ENCODE data around the gene KIAA1671.

DNA sequence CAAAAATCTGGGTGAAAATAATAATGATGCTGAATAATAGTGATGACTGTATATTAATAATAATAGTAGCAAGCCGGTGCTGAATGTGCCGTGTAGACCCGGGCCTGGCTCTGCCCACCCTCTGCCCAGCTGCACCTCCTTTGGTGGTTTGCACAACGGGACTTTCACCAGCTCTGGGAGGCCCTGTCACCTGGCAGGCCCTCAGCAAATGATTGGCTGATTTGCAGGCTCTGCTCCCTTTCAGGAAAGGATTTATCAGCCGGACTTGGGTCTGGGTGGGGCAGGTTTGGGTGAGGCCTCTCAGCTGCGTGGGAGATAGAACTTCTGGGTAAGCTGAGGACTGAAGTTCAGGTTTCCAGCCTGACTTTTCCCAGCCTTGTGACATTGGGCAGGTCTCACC lies 21.4 kb downstream of the KIAA1671 start:
- TF ChIP-seq MAZ (IDR thresholded peaks at IDR 0.05; ENCODE audit: borderline replicate concordance, low read depth, low read length) (no peak), CEBPB (IDR thresholded peaks at IDR 0.05; ENCODE audit: low read depth, low read length) (no peak), MXI1 (IDR thresholded peaks at IDR 0.05; ENCODE audit: borderline replicate concordance, low read depth, low read length) (no peak), BHLHE40 (IDR thresholded peaks at IDR 0.05; ENCODE audit: low read depth, low read length) (no peak), RFX5 (IDR thresholded peaks at IDR 0.05; ENCODE audit: low read depth, low read length) (no peak), MAFK (IDR thresholded peaks at IDR 0.05; ENCODE audit: low read depth, low read length) (no peak), RAD21 (IDR thresholded peaks at IDR 0.05; ENCODE audit: low read length) (no peak)
- TF ChIP-seq, protein P1, sequence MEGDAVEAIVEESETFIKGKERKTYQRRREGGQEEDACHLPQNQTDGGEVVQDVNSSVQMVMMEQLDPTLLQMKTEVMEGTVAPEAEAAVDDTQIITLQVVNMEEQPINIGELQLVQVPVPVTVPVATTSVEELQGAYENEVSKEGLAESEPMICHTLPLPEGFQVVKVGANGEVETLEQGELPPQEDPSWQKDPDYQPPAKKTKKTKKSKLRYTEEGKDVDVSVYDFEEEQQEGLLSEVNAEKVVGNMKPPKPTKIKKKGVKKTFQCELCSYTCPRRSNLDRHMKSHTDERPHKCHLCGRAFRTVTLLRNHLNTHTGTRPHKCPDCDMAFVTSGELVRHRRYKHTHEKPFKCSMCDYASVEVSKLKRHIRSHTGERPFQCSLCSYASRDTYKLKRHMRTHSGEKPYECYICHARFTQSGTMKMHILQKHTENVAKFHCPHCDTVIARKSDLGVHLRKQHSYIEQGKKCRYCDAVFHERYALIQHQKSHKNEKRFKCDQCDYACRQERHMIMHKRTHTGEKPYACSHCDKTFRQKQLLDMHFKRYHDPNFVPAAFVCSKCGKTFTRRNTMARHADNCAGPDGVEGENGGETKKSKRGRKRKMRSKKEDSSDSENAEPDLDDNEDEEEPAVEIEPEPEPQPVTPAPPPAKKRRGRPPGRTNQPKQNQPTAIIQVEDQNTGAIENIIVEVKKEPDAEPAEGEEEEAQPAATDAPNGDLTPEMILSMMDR (conservative IDR thresholded peaks at IDR 0.05; ENCODE audit: low read depth, low read length), result no peak
